HG02678 (cell line): ENCODE data around the gene LMF1.
"Not testable (repeated sequence)": the region's sequence is repeated elsewhere in the genome, so short reads cannot be mapped to it uniquely, and the experiment has no call there.

Source experiments
- ATAC-seq: cut with Tn5 transposase; IDR thresholded peaks from one replicate; pipeline ENCODE4 v1.9.1; 2021; ENCODE audit warnings: mild to moderate bottlenecking, moderate library complexity; ENCODE audit not compliant: unreplicated experiment

LMF1 gene

GRCh38 chr16:898761-899682, 71.8 kb downstream of the LMF1 start:
- no peak for ATAC-seq

- ATAC-seq = no peak
These were observed 72.6 kb downstream of the LMF1 start for GRCh38 chr16:898216-898615.

- ATAC-seq = no peak
These were observed 73.1 kb downstream of the LMF1 start for GRCh38 chr16:897701-898100.

- ATAC-seq = no peak
These were observed 73.6 kb downstream of the LMF1 start for GRCh38 chr16:897200-897543.

- ATAC-seq = no peak
These were observed 74.3 kb downstream of the LMF1 start for GRCh38 chr16:896261-897199.

- ATAC-seq = no peak
These were observed 75.4 kb downstream of the LMF1 start for GRCh38 chr16:895371-895770.

- no peak for ATAC-seq
These were observed 75.9 kb downstream of the LMF1 start for GRCh38 chr16:894841-895240.

- ATAC-seq = no peak
These were observed 76.6 kb downstream of the LMF1 start for GRCh38 chr16:894136-894535.

- ATAC-seq = no peak
These were observed 77.4 kb downstream of the LMF1 start for GRCh38 chr16:893360-893759.

GRCh38 chr16:892536-893255, 78.1 kb downstream of the LMF1 start:
- ATAC-seq = no peak

GRCh38 chr16:892006-892405, 78.8 kb downstream of the LMF1 start:
- no peak for ATAC-seq

- ATAC-seq = no peak
These were observed 79.4 kb downstream of the LMF1 start for GRCh38 chr16:891353-891740.

GRCh38 chr16:890716-891352, 80.0 kb downstream of the LMF1 start:
- ATAC-seq = no peak

- no peak for ATAC-seq
These were observed 80.6 kb downstream of the LMF1 start for GRCh38 chr16:890217-890616.

GRCh38 chr16:889586-889985, 81.2 kb downstream of the LMF1 start:
- ATAC-seq = no peak

- no peak for ATAC-seq
These were observed 81.7 kb downstream of the LMF1 start for GRCh38 chr16:888901-889570.

GRCh38 chr16:888456-888855, 82.3 kb downstream of the LMF1 start:
- not testable (repeated sequence) for ATAC-seq

GRCh38 chr16:887846-888245, 82.9 kb downstream of the LMF1 start:
- no peak for ATAC-seq

GRCh38 chr16:886802-887731, 83.7 kb downstream of the LMF1 start:
- ATAC-seq = no peak
